ENCODE results near the gene LHFPL4.

- TF ChIP-seq, protein P1, sequence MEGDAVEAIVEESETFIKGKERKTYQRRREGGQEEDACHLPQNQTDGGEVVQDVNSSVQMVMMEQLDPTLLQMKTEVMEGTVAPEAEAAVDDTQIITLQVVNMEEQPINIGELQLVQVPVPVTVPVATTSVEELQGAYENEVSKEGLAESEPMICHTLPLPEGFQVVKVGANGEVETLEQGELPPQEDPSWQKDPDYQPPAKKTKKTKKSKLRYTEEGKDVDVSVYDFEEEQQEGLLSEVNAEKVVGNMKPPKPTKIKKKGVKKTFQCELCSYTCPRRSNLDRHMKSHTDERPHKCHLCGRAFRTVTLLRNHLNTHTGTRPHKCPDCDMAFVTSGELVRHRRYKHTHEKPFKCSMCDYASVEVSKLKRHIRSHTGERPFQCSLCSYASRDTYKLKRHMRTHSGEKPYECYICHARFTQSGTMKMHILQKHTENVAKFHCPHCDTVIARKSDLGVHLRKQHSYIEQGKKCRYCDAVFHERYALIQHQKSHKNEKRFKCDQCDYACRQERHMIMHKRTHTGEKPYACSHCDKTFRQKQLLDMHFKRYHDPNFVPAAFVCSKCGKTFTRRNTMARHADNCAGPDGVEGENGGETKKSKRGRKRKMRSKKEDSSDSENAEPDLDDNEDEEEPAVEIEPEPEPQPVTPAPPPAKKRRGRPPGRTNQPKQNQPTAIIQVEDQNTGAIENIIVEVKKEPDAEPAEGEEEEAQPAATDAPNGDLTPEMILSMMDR (IDR thresholded peaks at IDR 0.05) = no peak
- no peak for TF ChIP-seq POLR2A (IDR thresholded peaks at IDR 0.05)
These were observed 41.1 kb downstream of the LHFPL4 start for GRCh38 chr3:9512456-9513045.

All from breast epithelium (tissue), 3 donors.